Measurements from ENCODE around the gene IL20RA.
A peak's percentile ranks its signal among the peaks of the same experiment; 100 is the strongest.

Gene IL20RA

DNA sequence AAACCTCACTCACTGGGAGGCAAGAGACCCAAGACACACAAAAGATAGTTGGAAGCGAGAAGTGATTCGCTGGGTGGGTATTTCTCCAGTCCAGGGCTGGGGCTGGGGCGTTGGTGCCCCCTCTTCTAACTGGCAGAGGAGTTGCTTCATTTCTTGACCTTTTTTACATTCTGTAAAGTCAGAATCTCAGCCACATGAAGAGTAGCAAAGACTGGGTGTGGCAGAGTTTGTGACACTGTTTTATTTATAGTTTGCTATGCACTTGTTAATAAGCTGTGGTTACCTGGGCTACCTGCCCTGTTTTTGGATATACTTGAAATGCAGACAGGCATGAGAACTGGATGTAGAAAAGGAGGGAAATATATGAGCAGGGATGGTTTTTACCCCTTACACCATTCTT is 42.3 kb downstream of the IL20RA start:
- Histone ChIP-seq H3K27me3 (ENCODE audit: control insufficient read depth, insufficient read depth, low read length) (no peaks in the 10 kb centered on the region), H3K27ac (ENCODE audit: low read depth, low read length) (no peak overlapping the region), H3K9ac (ENCODE audit: low read length) (no peak overlapping the region), H3K4me1 (ENCODE audit: control insufficient read depth, insufficient read depth, low read length) (peaks cover 28% of the 10 kb centered on the region), H3K36me3 (ENCODE audit: control insufficient read depth, insufficient read depth, low read length) (no peaks in the 10 kb centered on the region), H3K4me3 (ENCODE audit: low read depth, low read length) (no peak overlapping the region), H3K9me3 (ENCODE audit: control insufficient read depth, insufficient read depth, low read depth, low read length) (no peaks in the 10 kb centered on the region)

GRCh38 chr6:137001977-137002302 is 42.8 kb downstream of the IL20RA start:
- Histone ChIP-seq H3K9ac (ENCODE audit: low read length) (no peak overlapping the region), H3K4me3 (ENCODE audit: low read depth, low read length) (peak overlapping the region; percentile 34), H3K27ac (ENCODE audit: low read depth, low read length) (peak overlapping the region; percentile 10; the same call in 1 of the 2 replicates), H3K36me3 (ENCODE audit: control insufficient read depth, insufficient read depth, low read length) (no peaks in the 10 kb centered on the region), H3K9me3 (ENCODE audit: control insufficient read depth, insufficient read depth, low read depth, low read length) (no peaks in the 10 kb centered on the region), H3K4me1 (ENCODE audit: control insufficient read depth, insufficient read depth, low read length) (peaks cover 28% of the 10 kb centered on the region), H3K27me3 (ENCODE audit: control insufficient read depth, insufficient read depth, low read length) (no peaks in the 10 kb centered on the region)

GRCh38 chr6:137001299-137001976 is 43.3 kb downstream of the IL20RA start:
- H3K9ac ChIP-seq (ENCODE audit: low read length), result peak overlapping the region; percentile 36
- H3K27ac ChIP-seq (ENCODE audit: low read depth, low read length), result peak overlapping the region; percentile 10; the same call in 1 of the 2 replicates
- peaks cover 28% of the 10 kb centered on the region for H3K4me1 ChIP-seq (ENCODE audit: control insufficient read depth, insufficient read depth, low read length)
- H3K27me3 ChIP-seq (ENCODE audit: control insufficient read depth, insufficient read depth, low read length), result no peaks in the 10 kb centered on the region
- peak overlapping the region; percentile 34 for H3K4me3 ChIP-seq (ENCODE audit: low read depth, low read length)
- H3K36me3 ChIP-seq (ENCODE audit: control insufficient read depth, insufficient read depth, low read length), result no peaks in the 10 kb centered on the region
- no peaks in the 10 kb centered on the region for H3K9me3 ChIP-seq (ENCODE audit: control insufficient read depth, insufficient read depth, low read depth, low read length)

- Histone ChIP-seq H3K9me3 (ENCODE audit: control insufficient read depth, insufficient read depth, low read depth, low read length) (no peaks in the 10 kb centered on the region), H3K27me3 (ENCODE audit: control insufficient read depth, insufficient read depth, low read length) (no peaks in the 10 kb centered on the region), H3K9ac (ENCODE audit: low read length) (no peak overlapping the region), H3K4me3 (ENCODE audit: low read depth, low read length) (peak overlapping the region; percentile 34; the same call in 1 of the 2 replicates), H3K27ac (ENCODE audit: low read depth, low read length) (0 out of 2 replicates have a peak overlapping the region, but pooled peaks have one; percentile 10), H3K4me1 (ENCODE audit: control insufficient read depth, insufficient read depth, low read length) (peaks cover 28% of the 10 kb centered on the region), H3K36me3 (ENCODE audit: control insufficient read depth, insufficient read depth, low read length) (no peaks in the 10 kb centered on the region)
Measured at GRCh38 chr6:137000825-137001224, 43.9 kb downstream of the IL20RA start.

GRCh38 chr6:136995521-136995920 is 49.2 kb downstream of the IL20RA start:
- H3K4me1 ChIP-seq (ENCODE audit: control insufficient read depth, insufficient read depth, low read length), result peaks cover 33% of the 10 kb centered on the region
- no peaks in the 10 kb centered on the region for H3K36me3 ChIP-seq (ENCODE audit: control insufficient read depth, insufficient read depth, low read length)
- no peak overlapping the region for H3K4me3 ChIP-seq (ENCODE audit: low read depth, low read length)
- no peak overlapping the region for H3K27ac ChIP-seq (ENCODE audit: low read depth, low read length)
- no peaks in the 10 kb centered on the region for H3K27me3 ChIP-seq (ENCODE audit: control insufficient read depth, insufficient read depth, low read length)
- no peaks in the 10 kb centered on the region for H3K9me3 ChIP-seq (ENCODE audit: control insufficient read depth, insufficient read depth, low read depth, low read length)
- H3K9ac ChIP-seq (ENCODE audit: low read length), result no peak overlapping the region

- no peaks in the 10 kb centered on the region for H3K27me3 ChIP-seq (ENCODE audit: control insufficient read depth, insufficient read depth, low read length)
- no peak overlapping the region for H3K9ac ChIP-seq (ENCODE audit: low read length)
- H3K4me3 ChIP-seq (ENCODE audit: low read depth, low read length), result no peak overlapping the region
- H3K36me3 ChIP-seq (ENCODE audit: control insufficient read depth, insufficient read depth, low read length), result no peaks in the 10 kb centered on the region
- no peaks in the 10 kb centered on the region for H3K9me3 ChIP-seq (ENCODE audit: control insufficient read depth, insufficient read depth, low read depth, low read length)
- peaks cover 35% of the 10 kb centered on the region for H3K4me1 ChIP-seq (ENCODE audit: control insufficient read depth, insufficient read depth, low read length)
- H3K27ac ChIP-seq (ENCODE audit: low read depth, low read length), result no peak overlapping the region
Measured at GRCh38 chr6:136994782-136995181, 50.0 kb downstream of the IL20RA start.

DNA sequence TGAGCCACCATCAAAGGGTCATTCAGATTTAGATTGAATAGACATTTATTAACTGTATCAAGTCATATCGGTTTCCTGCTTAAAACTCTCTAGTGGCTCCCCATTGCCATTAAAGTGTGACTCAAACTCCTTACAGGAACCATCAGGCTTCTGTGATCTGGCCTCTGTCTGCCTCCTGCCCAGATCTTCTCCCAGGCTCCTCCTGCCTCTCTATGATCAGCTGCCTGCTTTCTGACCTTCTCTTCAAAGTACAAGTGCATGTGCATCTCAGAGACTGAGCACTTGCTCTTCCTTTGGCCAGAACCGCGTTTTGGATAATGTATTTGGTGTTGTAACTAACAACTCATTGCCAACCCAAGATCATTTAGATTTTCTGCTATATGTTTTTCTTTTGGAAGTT is 52.7 kb downstream of the IL20RA start:
- peaks cover 45% of the 10 kb centered on the region for H3K4me1 ChIP-seq (ENCODE audit: control insufficient read depth, insufficient read depth, low read length)
- H3K36me3 ChIP-seq (ENCODE audit: control insufficient read depth, insufficient read depth, low read length), result no peaks in the 10 kb centered on the region
- H3K27me3 ChIP-seq (ENCODE audit: control insufficient read depth, insufficient read depth, low read length), result no peaks in the 10 kb centered on the region
- H3K27ac ChIP-seq (ENCODE audit: low read depth, low read length), result no peak overlapping the region
- H3K9me3 ChIP-seq (ENCODE audit: control insufficient read depth, insufficient read depth, low read depth, low read length), result no peaks in the 10 kb centered on the region
- H3K4me3 ChIP-seq (ENCODE audit: low read depth, low read length), result no peak overlapping the region
- no peak overlapping the region for H3K9ac ChIP-seq (ENCODE audit: low read length)

GRCh38 chr6:136991646-136992045 is 53.1 kb downstream of the IL20RA start:
- Histone ChIP-seq H3K9ac (ENCODE audit: low read length) (no peak overlapping the region), H3K27ac (ENCODE audit: low read depth, low read length) (no peak overlapping the region), H3K27me3 (ENCODE audit: control insufficient read depth, insufficient read depth, low read length) (no peaks in the 10 kb centered on the region), H3K9me3 (ENCODE audit: control insufficient read depth, insufficient read depth, low read depth, low read length) (no peaks in the 10 kb centered on the region), H3K4me3 (ENCODE audit: low read depth, low read length) (no peak overlapping the region), H3K4me1 (ENCODE audit: control insufficient read depth, insufficient read depth, low read length) (peaks cover 45% of the 10 kb centered on the region), H3K36me3 (ENCODE audit: control insufficient read depth, insufficient read depth, low read length) (no peaks in the 10 kb centered on the region)

DNA sequence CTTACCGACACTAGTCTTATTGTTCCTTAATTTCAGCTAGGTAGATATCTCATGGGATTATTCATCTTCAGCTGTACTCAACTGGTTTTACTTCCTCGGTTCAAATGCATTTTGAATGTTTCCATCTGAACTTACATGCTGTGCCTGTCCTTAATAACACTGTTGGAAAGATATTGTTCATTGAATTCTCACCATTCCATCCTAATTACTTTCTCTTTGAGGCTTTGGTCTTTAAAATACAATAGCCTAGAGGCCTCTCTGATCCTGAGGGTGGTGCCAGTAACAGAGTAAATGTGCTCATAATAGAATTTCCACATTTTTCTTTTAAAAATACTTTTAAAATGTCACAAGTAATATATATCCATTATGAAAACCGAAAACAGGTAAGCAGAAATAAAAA is 54.0 kb downstream of the IL20RA start:
- Histone ChIP-seq H3K9me3 (ENCODE audit: control insufficient read depth, insufficient read depth, low read depth, low read length) (no peaks in the 10 kb centered on the region), H3K9ac (ENCODE audit: low read length) (peak overlapping the region; percentile 46), H3K36me3 (ENCODE audit: control insufficient read depth, insufficient read depth, low read length) (no peaks in the 10 kb centered on the region), H3K27ac (ENCODE audit: low read depth, low read length) (peak overlapping the region; percentile 77; the same call in 1 of the 2 replicates), H3K4me3 (ENCODE audit: low read depth, low read length) (peak overlapping the region; percentile 58), H3K4me1 (ENCODE audit: control insufficient read depth, insufficient read depth, low read length) (peaks cover 47% of the 10 kb centered on the region), H3K27me3 (ENCODE audit: control insufficient read depth, insufficient read depth, low read length) (no peaks in the 10 kb centered on the region)

DNA sequence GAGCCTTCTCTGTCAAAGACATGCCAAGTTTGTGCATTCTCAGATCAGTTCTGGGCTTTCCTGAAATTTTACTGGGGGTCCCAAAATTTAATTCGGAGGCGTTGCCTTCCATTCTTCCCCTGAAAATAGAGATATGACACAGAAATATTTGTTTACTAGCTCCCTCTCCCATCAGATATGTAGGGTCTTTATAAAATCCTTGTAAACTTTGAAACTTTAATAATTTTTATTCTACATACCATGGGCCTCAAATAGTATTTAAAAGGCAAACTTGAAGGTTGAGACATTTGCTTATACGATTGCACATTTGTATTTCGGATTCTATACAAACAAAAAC is 54.6 kb downstream of the IL20RA start:
- H3K4me1 ChIP-seq (ENCODE audit: control insufficient read depth, insufficient read depth, low read length), result peaks cover 43% of the 10 kb centered on the region
- peak overlapping the region; percentile 78 for H3K9ac ChIP-seq (ENCODE audit: low read length)
- no peaks in the 10 kb centered on the region for H3K27me3 ChIP-seq (ENCODE audit: control insufficient read depth, insufficient read depth, low read length)
- no peaks in the 10 kb centered on the region for H3K36me3 ChIP-seq (ENCODE audit: control insufficient read depth, insufficient read depth, low read length)
- H3K4me3 ChIP-seq (ENCODE audit: low read depth, low read length), result peak overlapping the region; percentile 58
- H3K9me3 ChIP-seq (ENCODE audit: control insufficient read depth, insufficient read depth, low read depth, low read length), result no peaks in the 10 kb centered on the region
- peak overlapping the region; percentile 77; the same call in 1 of the 2 replicates for H3K27ac ChIP-seq (ENCODE audit: low read depth, low read length)

GRCh38 chr6:136989571-136990241 is 55.1 kb downstream of the IL20RA start:
- Histone ChIP-seq H3K9me3 (ENCODE audit: control insufficient read depth, insufficient read depth, low read depth, low read length) (no peaks in the 10 kb centered on the region), H3K4me1 (ENCODE audit: control insufficient read depth, insufficient read depth, low read length) (peaks cover 38% of the 10 kb centered on the region), H3K27me3 (ENCODE audit: control insufficient read depth, insufficient read depth, low read length) (no peaks in the 10 kb centered on the region), H3K27ac (ENCODE audit: low read depth, low read length) (peak overlapping the region; percentile 77; the same call in 1 of the 2 replicates), H3K4me3 (ENCODE audit: low read depth, low read length) (peak overlapping the region; percentile 58), H3K9ac (ENCODE audit: low read length) (peak overlapping the region; percentile 78), H3K36me3 (ENCODE audit: control insufficient read depth, insufficient read depth, low read length) (no peaks in the 10 kb centered on the region)
